Suprapubic skin (tissue), 4 donors: ENCODE measurements around the gene GRB10.

Experiments
- EP300 ChIP-seq: sonication (generic); formaldehyde crosslinking; IDR thresholded peaks from one replicate; pipeline ENCODE4 v1.6.1; 2017; ENCODE audit warnings: antibody characterized with exemption
- POLR2A ChIP-seq, 2 donors: fragments of 450-650 bp; IDR thresholded peaks; one replicate each; pipeline ENCODE4 v1.6.1; 2017; ENCODE audit warnings: antibody characterized with exemption in 2 of 2, mild to moderate bottlenecking in 2 of 2, moderate library complexity in 2 of 2
- POLR2AphosphoS5 ChIP-seq, 3 donors: sonication (generic); formaldehyde crosslinking; IDR thresholded peaks; one replicate each; pipeline ENCODE4 v1.6.1; 2017; ENCODE audit warnings: antibody characterized with exemption in 3 of 3
- TF ChIP-seq, protein P1 (sequence below), 2 donors: fragments of 200-600 bp in 1 of 2; fragments of 450-650 bp in 1 of 2; sonication (generic) in 1 of 2; IDR thresholded peaks; one replicate each; pipeline ENCODE4 v1.5.1; 2016 to 2019; ENCODE audit warnings: antibody characterized with exemption in 2 of 2, mild to moderate bottlenecking in 1 of 2, moderate library complexity in 1 of 2

DNA sequence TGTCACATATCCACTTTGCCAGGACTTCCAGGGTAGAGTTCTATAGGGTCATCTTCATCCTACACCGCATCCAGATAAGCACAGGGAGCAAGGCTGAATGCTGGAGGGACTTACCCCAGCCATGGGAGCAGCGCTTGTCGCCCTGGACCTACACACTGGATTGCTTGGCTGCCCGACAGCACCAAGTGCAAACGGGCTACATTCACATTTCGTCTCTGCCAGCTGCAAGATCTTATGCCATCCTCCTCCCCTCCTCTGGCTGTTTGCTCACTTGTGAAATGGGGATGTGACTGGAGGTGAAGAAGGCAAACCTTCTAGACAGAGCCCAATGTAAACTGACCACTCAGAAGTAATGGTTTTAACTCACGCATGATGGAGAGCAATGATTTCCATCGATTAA is 218.5 kb downstream of the GRB10 start:
- TF ChIP-seq POLR2A (IDR thresholded peaks at IDR 0.05) = no peak
- TF ChIP-seq, protein P1, sequence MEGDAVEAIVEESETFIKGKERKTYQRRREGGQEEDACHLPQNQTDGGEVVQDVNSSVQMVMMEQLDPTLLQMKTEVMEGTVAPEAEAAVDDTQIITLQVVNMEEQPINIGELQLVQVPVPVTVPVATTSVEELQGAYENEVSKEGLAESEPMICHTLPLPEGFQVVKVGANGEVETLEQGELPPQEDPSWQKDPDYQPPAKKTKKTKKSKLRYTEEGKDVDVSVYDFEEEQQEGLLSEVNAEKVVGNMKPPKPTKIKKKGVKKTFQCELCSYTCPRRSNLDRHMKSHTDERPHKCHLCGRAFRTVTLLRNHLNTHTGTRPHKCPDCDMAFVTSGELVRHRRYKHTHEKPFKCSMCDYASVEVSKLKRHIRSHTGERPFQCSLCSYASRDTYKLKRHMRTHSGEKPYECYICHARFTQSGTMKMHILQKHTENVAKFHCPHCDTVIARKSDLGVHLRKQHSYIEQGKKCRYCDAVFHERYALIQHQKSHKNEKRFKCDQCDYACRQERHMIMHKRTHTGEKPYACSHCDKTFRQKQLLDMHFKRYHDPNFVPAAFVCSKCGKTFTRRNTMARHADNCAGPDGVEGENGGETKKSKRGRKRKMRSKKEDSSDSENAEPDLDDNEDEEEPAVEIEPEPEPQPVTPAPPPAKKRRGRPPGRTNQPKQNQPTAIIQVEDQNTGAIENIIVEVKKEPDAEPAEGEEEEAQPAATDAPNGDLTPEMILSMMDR (IDR thresholded peaks at IDR 0.05) = no peak
- TF ChIP-seq POLR2AphosphoS5 (IDR thresholded peaks at IDR 0.05) = no peak
- no peak for TF ChIP-seq EP300
